H1 (cell line): Measurements from ENCODE around the gene TRIB2. TPM values are rescaled to one million over a fixed set of nuclear protein-coding genes. Genes with fewer than 3 reads are reported as not detected.

Experiments used
- CHD7 ChIP-seq: fragments of 300-600 bp; sonication (generic); IDR thresholded peaks from 2 replicates; pipeline ENCODE4 v1.7.1; 2012; ENCODE audit warnings: low read length, moderate library complexity, mild to moderate bottlenecking, inconsistent platforms; ENCODE audit not compliant: insufficient replicate concordance
- EGR1 ChIP-seq: IDR thresholded peaks from 2 replicates; pipeline ENCODE4 v1.6.1; 2011; ENCODE audit warnings: low read depth, low read length, borderline replicate concordance
- HDAC2 ChIP-seq, 2 experiments: fragments of 300-600 bp in 1 of 2; sonication (generic) in 1 of 2; IDR thresholded peaks; 2 replicates each; pipeline ENCODE4 v1.6.1; 2011 to 2012; ENCODE audit warnings: low read depth in 2 of 2, low read length in 2 of 2, mild to moderate bottlenecking in 2 of 2, moderate library complexity in 2 of 2, borderline replicate concordance in 1 of 2, inconsistent platforms in 1 of 2
- POLR2AphosphoS5 ChIP-seq: IDR thresholded peaks from 2 replicates; pipeline ENCODE4 v1.6.1; 2011; ENCODE audit warnings: low read depth, low read length
- RXRA ChIP-seq: IDR thresholded peaks from 2 replicates; pipeline ENCODE4 v1.6.1; 2011; ENCODE audit warnings: low read depth, mild to moderate bottlenecking, low read length, moderate library complexity; ENCODE audit not compliant: insufficient read depth
- TAF7 ChIP-seq: optimal IDR thresholded peaks from 2 replicates; pipeline ENCODE3; 2011; ENCODE audit warnings: low read depth, mild to moderate bottlenecking, inconsistent platforms, low read length, moderate library complexity, borderline replicate concordance
- polyA plus RNA-seq, 7 experiments: library from polyadenylated mRNA; depleted of rRNA in 3 of 7; stranded (reverse) in 5 of 7; unstranded in 2 of 7; fragments of >200 nt in 5 of 7; fragments of 200-250 nt in 2 of 7; gene quantifications; 1 replicate in 5 of 7; 2 replicates in 1 of 7; 4 replicates in 1 of 7; pipeline versions ENCODE4 v1.2.1 to v1.2.3, GENCODE V29; 2011 to 2013; ENCODE audit warnings: missing spikeins in 2 of 7, mixed read lengths in 2 of 7
- total RNA-seq: library from RNA; stranded (reverse); fragmentation: NEBNext Ultra II Directional; extraction: Animal tissue kit (Norgen Biotek cat#: 25700); gene quantifications from 2 replicates; pipeline ENCODE4 v1.2.1, GENCODE V29; 2021
- TF ChIP-seq, protein P1 (sequence below): IDR thresholded peaks from 2 replicates; pipeline ENCODE4 v1.6.1; 2011; ENCODE audit warnings: low read depth, mild to moderate bottlenecking, low read length; ENCODE audit not compliant: insufficient read depth
- TF ChIP-seq, protein P2 (sequence below): IDR thresholded peaks from 2 replicates; pipeline ENCODE4 v1.6.1; 2012; ENCODE audit warnings: inconsistent platforms

The TRIB2 gene
- total and polyA plus RNA-seq, 2 of the 8 experiments (the other 6 are each of a cell fraction or from before 2014, with no cell fraction given) = 40.8 to 57.0 TPM

DNA sequence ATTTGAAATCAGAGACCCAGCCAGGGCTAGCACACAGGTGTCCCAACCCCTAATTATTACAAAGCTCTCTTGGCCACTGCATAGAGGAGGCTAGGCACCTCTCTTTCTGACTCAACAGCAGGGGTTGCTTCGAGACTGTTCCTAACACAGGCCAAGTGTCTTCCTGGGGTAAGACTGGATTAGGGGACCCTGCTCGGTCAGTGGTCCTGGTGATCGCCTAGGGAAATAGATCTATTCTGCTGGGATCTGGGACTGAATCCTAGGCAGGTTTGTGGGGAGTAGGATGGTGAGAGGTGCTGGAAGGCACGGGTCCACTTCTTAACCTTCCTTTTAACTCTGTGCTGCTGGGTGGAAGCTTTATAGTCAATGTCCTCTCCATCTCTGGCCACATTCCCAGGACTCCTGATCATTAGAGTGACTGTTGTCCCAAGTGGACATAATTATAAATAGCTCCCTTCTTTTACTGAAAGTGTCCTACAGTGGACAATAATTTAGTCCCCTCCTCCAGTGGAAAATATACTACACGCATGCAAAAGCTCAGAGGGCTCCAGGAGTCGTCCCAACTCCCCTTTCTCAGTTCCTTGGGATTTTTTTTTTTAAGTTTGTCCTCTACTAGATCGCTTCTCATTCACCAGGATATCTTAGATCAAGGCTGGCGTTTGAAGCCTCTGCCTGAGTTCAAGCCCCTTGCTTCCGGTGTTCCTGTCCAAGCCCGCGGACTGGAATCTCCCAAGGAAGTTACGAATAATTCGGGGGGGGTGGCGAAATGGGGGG lies 1.3 kb upstream of the TRIB2 start (continued):
- TF ChIP-seq CHD7 (no peak), TAF7 (no peak), POLR2AphosphoS5 (no peak), HDAC2 (IDR thresholded peaks at IDR 0.05; ENCODE audit: borderline replicate concordance in 1 of 2, low read depth in 2 of 2, low read length in 2 of 2) (no peak), EGR1 (no peak), RXRA (no peak)
- TF ChIP-seq, protein P1, sequence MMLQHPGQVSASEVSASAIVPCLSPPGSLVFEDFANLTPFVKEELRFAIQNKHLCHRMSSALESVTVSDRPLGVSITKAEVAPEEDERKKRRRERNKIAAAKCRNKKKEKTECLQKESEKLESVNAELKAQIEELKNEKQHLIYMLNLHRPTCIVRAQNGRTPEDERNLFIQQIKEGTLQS = no peak
- TF ChIP-seq, protein P2, sequence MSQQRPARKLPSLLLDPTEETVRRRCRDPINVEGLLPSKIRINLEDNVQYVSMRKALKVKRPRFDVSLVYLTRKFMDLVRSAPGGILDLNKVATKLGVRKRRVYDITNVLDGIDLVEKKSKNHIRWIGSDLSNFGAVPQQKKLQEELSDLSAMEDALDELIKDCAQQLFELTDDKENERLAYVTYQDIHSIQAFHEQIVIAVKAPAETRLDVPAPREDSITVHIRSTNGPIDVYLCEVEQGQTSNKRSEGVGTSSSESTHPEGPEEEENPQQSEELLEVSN = no peak
